Loucy (cell line): Measurements from ENCODE around the gene SLC10A7.

Experiments
- EZH2phosphoT487 ChIP-seq: fragments of 200-600 bp; IDR thresholded peaks from 2 replicates; pipeline ENCODE4 v1.6.1; 2018; ENCODE audit warnings: antibody characterized with exemption, mild to moderate bottlenecking, moderate library complexity, borderline replicate concordance
- TF ChIP-seq, protein P1 (sequence below): fragments of 200-600 bp; sonication (generic); conservative IDR thresholded peaks from 2 replicates; pipeline ENCODE4 v1.5.1; 2014; ENCODE audit warnings: mild to moderate bottlenecking, antibody characterized with exemption, low read length

DNA sequence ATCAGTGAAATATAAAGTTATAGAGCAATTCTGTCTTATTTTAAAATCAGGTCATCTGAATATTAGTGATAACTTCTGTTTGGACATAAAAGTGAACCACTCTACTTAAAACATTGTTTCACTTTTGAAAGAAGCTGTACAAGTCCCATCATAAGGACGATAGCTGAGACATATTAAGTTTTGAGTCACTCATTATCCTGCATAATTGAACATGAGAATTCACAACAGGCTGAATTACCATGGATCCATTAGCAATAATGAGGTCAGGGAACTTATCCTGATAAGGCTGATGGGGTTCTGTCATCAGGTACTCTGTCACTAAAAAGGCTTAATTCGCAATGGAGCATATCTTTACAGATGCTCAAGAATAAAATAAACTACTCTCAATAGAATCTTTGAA, 227.0 kb downstream of the SLC10A7 start:
- TF ChIP-seq, protein P1, sequence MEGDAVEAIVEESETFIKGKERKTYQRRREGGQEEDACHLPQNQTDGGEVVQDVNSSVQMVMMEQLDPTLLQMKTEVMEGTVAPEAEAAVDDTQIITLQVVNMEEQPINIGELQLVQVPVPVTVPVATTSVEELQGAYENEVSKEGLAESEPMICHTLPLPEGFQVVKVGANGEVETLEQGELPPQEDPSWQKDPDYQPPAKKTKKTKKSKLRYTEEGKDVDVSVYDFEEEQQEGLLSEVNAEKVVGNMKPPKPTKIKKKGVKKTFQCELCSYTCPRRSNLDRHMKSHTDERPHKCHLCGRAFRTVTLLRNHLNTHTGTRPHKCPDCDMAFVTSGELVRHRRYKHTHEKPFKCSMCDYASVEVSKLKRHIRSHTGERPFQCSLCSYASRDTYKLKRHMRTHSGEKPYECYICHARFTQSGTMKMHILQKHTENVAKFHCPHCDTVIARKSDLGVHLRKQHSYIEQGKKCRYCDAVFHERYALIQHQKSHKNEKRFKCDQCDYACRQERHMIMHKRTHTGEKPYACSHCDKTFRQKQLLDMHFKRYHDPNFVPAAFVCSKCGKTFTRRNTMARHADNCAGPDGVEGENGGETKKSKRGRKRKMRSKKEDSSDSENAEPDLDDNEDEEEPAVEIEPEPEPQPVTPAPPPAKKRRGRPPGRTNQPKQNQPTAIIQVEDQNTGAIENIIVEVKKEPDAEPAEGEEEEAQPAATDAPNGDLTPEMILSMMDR: no peak
- no peak for TF ChIP-seq EZH2phosphoT487
